KMS-11 (cell line): Measurements from ENCODE around the gene PPP2R5A.

ENCODE experiments used
- H2AFZ ChIP-seq: fragments of 200-600 bp; sonication (generic); 2 replicates; pipeline ENCODE4 v1.6.1; 2016; ENCODE audit warnings: antibody characterized with exemption, mixed run types, low read depth
- H3K27ac ChIP-seq: fragments of 200-600 bp; sonication (generic); 2 replicates; pipeline ENCODE4 v1.6.1; 2016; ENCODE audit warnings: mild to moderate bottlenecking, mixed run types
- H3K27me3 ChIP-seq: fragments of 200-600 bp; sonication (generic); 2 replicates; pipeline ENCODE4 v1.6.1; 2017; ENCODE audit warnings: mild to moderate bottlenecking, low read depth, mixed run types, moderate library complexity; ENCODE audit not compliant: insufficient read depth
- H3K36me3 ChIP-seq: fragments of 200-600 bp; sonication (generic); 2 replicates; pipeline ENCODE4 v1.6.1; 2017; ENCODE audit warnings: mild to moderate bottlenecking, mixed run types; ENCODE audit not compliant: insufficient read depth
- H3K4me1 ChIP-seq: fragments of 200-600 bp; sonication (generic); 2 replicates; pipeline ENCODE4 v1.6.1; 2016; ENCODE audit warnings: mild to moderate bottlenecking, low read depth, mixed run types; ENCODE audit not compliant: poor library complexity, severe bottlenecking
- H3K4me2 ChIP-seq: fragments of 200-600 bp; sonication (generic); 2 replicates; pipeline ENCODE4 v1.7.0; 2016; ENCODE audit warnings: mild to moderate bottlenecking, mixed run types
- H3K4me3 ChIP-seq: fragments of 200-600 bp; sonication (generic); IDR thresholded peaks from 2 replicates; pipeline ENCODE4 v1.6.1; 2017; ENCODE audit warnings: low read depth, low read length, mixed read lengths; ENCODE audit not compliant: insufficient read depth
- H3K79me2 ChIP-seq: fragments of 200-600 bp; sonication (generic); 2 replicates; pipeline ENCODE4 v1.6.1; 2016; ENCODE audit warnings: low read depth, mixed run types; ENCODE audit not compliant: insufficient read depth
- H3K9ac ChIP-seq: fragments of 200-600 bp; sonication (generic); 2 replicates; pipeline ENCODE4 v1.6.1; 2016; ENCODE audit warnings: mild to moderate bottlenecking, mixed run types
- H4K20me1 ChIP-seq: fragments of 200-600 bp; sonication (generic); 2 replicates; pipeline ENCODE4 v1.6.1; 2016; ENCODE audit warnings: mild to moderate bottlenecking, mixed run types; ENCODE audit not compliant: insufficient read depth
- CTCF ChIP-seq: fragments of 200-600 bp; sonication (generic); conservative IDR thresholded peaks from 2 replicates; pipeline ENCODE4 v1.6.1; 2017; ENCODE audit warnings: low read depth, mild to moderate bottlenecking, antibody characterized with exemption, low read length, moderate library complexity, mixed read lengths

Gene PPP2R5A

GRCh38 chr1:212254853-212255363 is 30.3 kb upstream of the PPP2R5A start:
- no peaks in the 10 kb centered on the region for H3K36me3 ChIP-seq
- H3K4me2 ChIP-seq = no peak overlapping the region
- TF ChIP-seq CTCF = no peak
- no peak overlapping the region for H3K9ac ChIP-seq
- H3K27ac ChIP-seq = no peak overlapping the region
- H3K4me3 ChIP-seq = no peak overlapping the region
- no peak overlapping the region for H2AFZ ChIP-seq
- peaks cover 8% of the 10 kb centered on the region for H3K4me1 ChIP-seq
- no peaks in the 10 kb centered on the region for H4K20me1 ChIP-seq
- H3K79me2 ChIP-seq = no peaks in the 10 kb centered on the region
- no peaks in the 10 kb centered on the region for H3K27me3 ChIP-seq

- Histone ChIP-seq H2AFZ (0 out of 2 replicates have a peak overlapping the region, but pooled peaks have one; percentile 10), H3K4me3 (no peak overlapping the region), H3K9ac (no peak overlapping the region)
Observed at GRCh38 chr1:212255705-212256307, 29.4 kb upstream of the PPP2R5A start.

GRCh38 chr1:212256369-212256768 is 28.8 kb upstream of the PPP2R5A start:
- Histone ChIP-seq H3K36me3 (no peaks in the 10 kb centered on the region), H3K9ac (no peak overlapping the region), H4K20me1 (no peaks in the 10 kb centered on the region), H3K4me1 (peaks cover 8% of the 10 kb centered on the region), H3K79me2 (no peaks in the 10 kb centered on the region), H2AFZ (0 out of 2 replicates have a peak overlapping the region, but pooled peaks have one; percentile 10), H3K27ac (no peak overlapping the region), H3K4me2 (no peak overlapping the region), H3K4me3 (no peak overlapping the region), H3K27me3 (no peaks in the 10 kb centered on the region)
- TF ChIP-seq CTCF = no peak

More at GRCh38 chr1:212255705-212256307, 29.4 kb upstream of the PPP2R5A start:
- TF ChIP-seq CTCF = no peak
- no peak overlapping the region for H3K27ac ChIP-seq
- no peaks in the 10 kb centered on the region for H3K79me2 ChIP-seq
- no peak overlapping the region for H3K4me2 ChIP-seq
- no peaks in the 10 kb centered on the region for H3K36me3 ChIP-seq
- H4K20me1 ChIP-seq = no peaks in the 10 kb centered on the region
- peaks cover 8% of the 10 kb centered on the region for H3K4me1 ChIP-seq
- H3K27me3 ChIP-seq = no peaks in the 10 kb centered on the region

DNA sequence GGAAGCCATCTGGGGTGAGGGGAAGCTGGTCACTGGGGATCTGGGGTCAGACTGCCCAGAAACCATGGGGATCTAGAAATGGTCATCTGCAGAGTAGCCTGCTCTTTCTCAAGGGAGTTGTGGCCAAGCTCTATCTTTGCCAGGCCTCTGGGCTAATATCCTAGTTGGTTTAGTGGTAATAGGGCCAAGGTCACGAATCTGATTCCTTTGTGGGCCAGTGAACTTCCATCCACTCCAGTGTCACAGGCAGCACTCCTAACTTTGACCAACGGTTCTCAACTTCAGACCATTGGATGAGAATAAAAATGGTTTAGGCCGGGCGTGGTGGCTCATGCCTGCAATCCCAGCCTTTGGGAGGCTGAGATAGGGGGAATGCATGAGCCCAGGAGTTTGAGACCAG is 28.1 kb upstream of the PPP2R5A start:
- Histone ChIP-seq H3K4me2 (no peak overlapping the region), H2AFZ (no peak overlapping the region), H3K9ac (no peak overlapping the region), H3K36me3 (no peaks in the 10 kb centered on the region), H4K20me1 (no peaks in the 10 kb centered on the region), H3K4me1 (peaks cover 8% of the 10 kb centered on the region), H3K27me3 (no peaks in the 10 kb centered on the region), H3K79me2 (no peaks in the 10 kb centered on the region), H3K27ac (no peak overlapping the region), H3K4me3 (no peak overlapping the region)
- no peak for TF ChIP-seq CTCF
